ENCODE data around the gene SLC16A4. TPM values are rescaled to one million over a fixed set of nuclear protein-coding genes. Genes with fewer than 3 reads are reported as not detected.

SLC16A4 gene
- total RNA-seq, 2 donors from 2014 or later, result 0.79 to 2.0 TPM

DNA sequence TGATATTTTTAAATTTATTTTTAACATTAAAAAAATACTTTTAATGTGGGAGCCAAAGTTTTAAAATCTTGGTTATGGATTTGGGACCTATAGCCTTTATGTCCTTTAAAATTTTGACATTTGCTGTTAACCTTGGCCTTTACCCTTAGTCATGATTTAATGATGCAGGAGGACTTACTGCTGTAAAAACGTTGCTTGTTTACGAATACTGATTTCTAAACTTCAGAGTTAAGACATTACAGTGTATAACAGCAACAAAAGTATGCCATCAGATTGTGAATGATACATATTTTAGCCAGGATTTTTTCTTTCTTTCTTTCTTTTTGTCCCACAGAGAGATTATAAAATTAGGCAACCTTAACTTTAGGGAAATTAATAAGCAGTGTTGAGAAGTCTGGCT is 42.8 kb downstream of the SLC16A4 start:
- intact Hi-C loops (cut with DNase I), result no loop called here
- TF ChIP-seq, protein P1, sequence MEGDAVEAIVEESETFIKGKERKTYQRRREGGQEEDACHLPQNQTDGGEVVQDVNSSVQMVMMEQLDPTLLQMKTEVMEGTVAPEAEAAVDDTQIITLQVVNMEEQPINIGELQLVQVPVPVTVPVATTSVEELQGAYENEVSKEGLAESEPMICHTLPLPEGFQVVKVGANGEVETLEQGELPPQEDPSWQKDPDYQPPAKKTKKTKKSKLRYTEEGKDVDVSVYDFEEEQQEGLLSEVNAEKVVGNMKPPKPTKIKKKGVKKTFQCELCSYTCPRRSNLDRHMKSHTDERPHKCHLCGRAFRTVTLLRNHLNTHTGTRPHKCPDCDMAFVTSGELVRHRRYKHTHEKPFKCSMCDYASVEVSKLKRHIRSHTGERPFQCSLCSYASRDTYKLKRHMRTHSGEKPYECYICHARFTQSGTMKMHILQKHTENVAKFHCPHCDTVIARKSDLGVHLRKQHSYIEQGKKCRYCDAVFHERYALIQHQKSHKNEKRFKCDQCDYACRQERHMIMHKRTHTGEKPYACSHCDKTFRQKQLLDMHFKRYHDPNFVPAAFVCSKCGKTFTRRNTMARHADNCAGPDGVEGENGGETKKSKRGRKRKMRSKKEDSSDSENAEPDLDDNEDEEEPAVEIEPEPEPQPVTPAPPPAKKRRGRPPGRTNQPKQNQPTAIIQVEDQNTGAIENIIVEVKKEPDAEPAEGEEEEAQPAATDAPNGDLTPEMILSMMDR (IDR thresholded peaks at IDR 0.05), result no peak
- DNase-seq, result no peak
- no peak overlapping the region for H3K4me3 ChIP-seq
- H3K9me3 ChIP-seq, result no peaks in the 10 kb centered on the region
- H3K4me1 ChIP-seq, result peaks cover 4% of the 10 kb centered on the region
- H3K27ac ChIP-seq, result no peak overlapping the region
- H3K9ac ChIP-seq (ENCODE audit: low read depth in 2 of 2, low read length in 2 of 2), result no peak overlapping the region
- H3K27me3 ChIP-seq, result no peaks in the 10 kb centered on the region
- H3K36me3 ChIP-seq, result no peaks in the 10 kb centered on the region

DNA sequence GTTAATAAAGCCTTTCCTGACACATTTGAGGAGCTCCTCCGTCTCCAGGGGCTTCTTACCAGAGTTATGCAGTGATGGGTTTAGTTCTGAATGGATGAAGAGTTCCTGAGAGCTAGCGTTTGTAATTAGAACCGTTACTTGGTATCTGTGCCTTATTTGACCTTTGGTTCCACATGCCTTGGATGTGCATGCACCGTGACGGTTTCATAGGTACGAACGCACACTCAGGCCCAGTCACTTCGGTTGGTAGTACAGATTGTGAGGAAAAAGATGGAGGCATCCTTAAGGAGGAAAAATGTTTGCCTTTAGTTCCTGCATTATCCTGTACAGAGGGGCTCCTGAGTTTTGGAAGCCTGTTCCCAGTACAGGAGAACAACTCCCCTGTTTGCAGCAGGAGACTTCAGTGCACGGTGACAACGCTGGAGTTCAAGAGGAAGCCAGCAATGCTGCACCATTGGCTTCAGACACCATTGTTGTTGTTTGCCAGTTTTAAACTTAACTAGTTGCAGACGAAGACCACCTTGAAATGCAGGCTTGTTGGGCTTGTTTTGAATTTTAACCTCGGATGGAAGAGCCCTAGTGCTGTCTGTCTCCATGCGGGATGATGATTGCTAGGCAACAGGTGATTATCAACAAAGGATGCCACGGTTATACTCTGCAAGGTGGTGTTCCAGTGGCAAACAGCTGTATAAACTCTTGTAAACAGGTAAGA is 43.5 kb downstream of the SLC16A4 start:
- no peak for DNase-seq
- Histone ChIP-seq H3K9ac (ENCODE audit: low read depth in 2 of 2, low read length in 2 of 2) (no peak overlapping the region), H3K27ac (no peak overlapping the region), H3K9me3 (no peaks in the 10 kb centered on the region), H3K4me3 (no peak overlapping the region), H3K4me1 (peaks cover 6% of the 10 kb centered on the region), H3K27me3 (no peaks in the 10 kb centered on the region), H3K36me3 (no peaks in the 10 kb centered on the region)
- TF ChIP-seq, protein P1 (IDR thresholded peaks at IDR 0.05), result no peak
- intact Hi-C loops (cut with DNase I), result no loop called here

DNA sequence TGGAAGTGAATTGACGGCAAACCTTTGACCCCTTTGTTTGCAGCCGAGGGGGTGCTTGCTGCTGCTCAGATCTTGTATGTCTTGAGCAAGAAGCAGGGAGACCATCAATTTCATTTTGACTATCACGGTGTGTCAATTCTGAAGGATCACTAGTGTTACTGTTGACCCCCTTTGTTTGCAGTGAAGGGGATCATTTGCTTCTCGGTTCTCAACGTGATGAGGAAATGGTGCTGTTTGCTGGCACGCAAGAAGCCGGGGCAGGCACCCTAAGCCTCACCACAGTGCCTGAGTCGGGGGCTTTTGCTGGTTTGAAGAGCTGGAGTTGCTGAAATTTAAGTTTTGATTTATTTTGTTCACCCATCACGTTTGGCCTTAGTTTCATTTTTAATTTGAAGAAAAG is 44.1 kb downstream of the SLC16A4 start:
- Histone ChIP-seq H3K27ac (no peak overlapping the region), H3K4me1 (peaks cover 12% of the 10 kb centered on the region), H3K36me3 (no peaks in the 10 kb centered on the region), H3K9me3 (no peaks in the 10 kb centered on the region), H3K27me3 (no peaks in the 10 kb centered on the region), H3K9ac (ENCODE audit: low read depth in 2 of 2, low read length in 2 of 2) (no peak overlapping the region), H3K4me3 (no peak overlapping the region)
- intact Hi-C loops (cut with DNase I), result no loop called here
- no peak for DNase-seq
- TF ChIP-seq, protein P1 (IDR thresholded peaks at IDR 0.05), result no peak

DNA sequence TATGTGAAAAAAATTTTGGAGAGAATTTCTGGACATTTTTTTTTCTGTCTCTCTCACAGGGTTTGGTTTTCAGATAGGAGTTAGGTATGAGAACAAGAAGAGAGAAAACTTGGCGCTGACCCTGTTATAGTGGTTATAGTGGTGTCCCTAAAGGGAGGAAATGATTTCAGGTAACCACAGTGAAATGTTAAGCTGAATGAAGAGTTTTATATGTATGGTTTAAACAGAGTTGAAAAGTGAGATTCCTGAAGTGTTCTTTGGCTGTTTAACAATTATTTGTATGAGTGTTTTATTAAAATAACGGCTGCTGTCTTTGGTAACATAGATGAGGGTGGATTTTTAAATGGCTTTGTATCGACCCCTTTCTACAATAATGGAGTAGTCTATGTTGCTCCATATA is 45.3 kb downstream of the SLC16A4 start:
- Histone ChIP-seq H3K36me3 (no peaks in the 10 kb centered on the region), H3K27me3 (no peaks in the 10 kb centered on the region), H3K4me3 (no peak overlapping the region), H3K9me3 (no peaks in the 10 kb centered on the region), H3K4me1 (peaks cover 19% of the 10 kb centered on the region), H3K9ac (ENCODE audit: low read depth in 2 of 2, low read length in 2 of 2) (no peak overlapping the region), H3K27ac (no peak overlapping the region)
- intact Hi-C loops (cut with DNase I), result no loop called here
- TF ChIP-seq, protein P1 (IDR thresholded peaks at IDR 0.05), result no peak
- no peak for DNase-seq

DNA sequence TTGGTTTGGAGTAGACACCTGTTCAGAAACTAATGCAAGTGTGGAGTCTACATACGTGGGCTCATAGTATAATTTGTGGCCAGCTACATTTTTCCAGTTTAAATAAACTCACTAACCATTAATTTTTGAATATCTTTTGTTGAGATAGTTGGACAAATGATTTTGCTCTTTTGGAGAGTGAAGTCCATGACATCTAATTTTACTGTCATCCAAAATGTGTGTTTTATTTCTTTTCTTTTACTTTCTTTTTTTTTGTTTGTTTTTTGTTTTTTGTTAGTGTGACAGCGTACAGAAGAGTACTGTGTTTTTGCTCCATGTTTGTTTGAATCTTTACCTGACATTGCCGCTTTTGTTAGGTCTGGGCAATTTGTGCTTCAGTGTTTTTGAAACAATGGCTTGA is 46.7 kb downstream of the SLC16A4 start:
- intact Hi-C loops (cut with DNase I), result loop anchor here (5.0 kb wide), 1 partner anchor 63 kb away; the partner anchor contains the start of gene LAMTOR5
- Histone ChIP-seq H3K27ac (no peak overlapping the region), H3K4me1 (peaks cover 23% of the 10 kb centered on the region), H3K9me3 (no peaks in the 10 kb centered on the region), H3K4me3 (no peak overlapping the region), H3K27me3 (no peaks in the 10 kb centered on the region), H3K9ac (ENCODE audit: low read depth in 2 of 2, low read length in 2 of 2) (no peak overlapping the region), H3K36me3 (no peaks in the 10 kb centered on the region)
- no peak for DNase-seq
- TF ChIP-seq, protein P1 (IDR thresholded peaks at IDR 0.05), result no peak
